RWPE2 (cell line): Measurements from ENCODE around the gene SEPSECS.

Source experiments
- ATAC-seq: fragments of 200-7000 bp; cut with Tn5 transposase; 3 replicates; pipeline ENCODE4 v1.9.1; 2021; ENCODE audit warnings: low read depth
- DNase-seq: peaks from one replicate; pipeline ENCODE4 v3.0.0-alpha.2; 2020; ENCODE audit warnings: low spot score
- H3K27ac ChIP-seq: fragments of 450-650 bp; 2 replicates; pipeline ENCODE4 v1.5.1; 2017; ENCODE audit warnings: mild to moderate bottlenecking; ENCODE audit not compliant: poor library complexity, severe bottlenecking
- H3K27me3 ChIP-seq: fragments of 250-450 bp; sonication (Bioruptor Pico); 2 replicates; pipeline ENCODE4 v1.5.1; 2021; ENCODE audit warnings: mild to moderate bottlenecking, moderate library complexity; ENCODE audit not compliant: insufficient read depth, poor library complexity, severe bottlenecking
- H3K36me3 ChIP-seq: fragments of 250-450 bp; sonication (Bioruptor Pico); 2 replicates; pipeline ENCODE4 v1.5.1; 2020; ENCODE audit warnings: low read depth, mild to moderate bottlenecking, moderate library complexity
- H3K4me1 ChIP-seq: fragments of 250-450 bp; sonication (Bioruptor Pico); 2 replicates; pipeline ENCODE4 v1.5.1; 2021; ENCODE audit warnings: mild to moderate bottlenecking, moderate library complexity; ENCODE audit not compliant: insufficient read depth, poor library complexity, severe bottlenecking
- H3K4me3 ChIP-seq: fragments of 250-450 bp; sonication (Bioruptor Pico); 2 replicates; pipeline ENCODE4 v1.5.1; 2021; ENCODE audit warnings: mild to moderate bottlenecking, moderate library complexity; ENCODE audit not compliant: severe bottlenecking
- H3K9me3 ChIP-seq: fragments of 250-450 bp; sonication (Bioruptor Pico); 2 replicates; pipeline ENCODE4 v1.5.1; 2021; ENCODE audit warnings: mild to moderate bottlenecking, moderate library complexity; ENCODE audit not compliant: severe bottlenecking
- TF ChIP-seq, protein P1 (sequence below): fragments of 450-650 bp; IDR thresholded peaks from one replicate; pipeline ENCODE4 v1.5.1; 2017; ENCODE audit warnings: mild to moderate bottlenecking, moderate library complexity; ENCODE audit not compliant: poor library complexity, severe bottlenecking

Gene SEPSECS

DNA sequence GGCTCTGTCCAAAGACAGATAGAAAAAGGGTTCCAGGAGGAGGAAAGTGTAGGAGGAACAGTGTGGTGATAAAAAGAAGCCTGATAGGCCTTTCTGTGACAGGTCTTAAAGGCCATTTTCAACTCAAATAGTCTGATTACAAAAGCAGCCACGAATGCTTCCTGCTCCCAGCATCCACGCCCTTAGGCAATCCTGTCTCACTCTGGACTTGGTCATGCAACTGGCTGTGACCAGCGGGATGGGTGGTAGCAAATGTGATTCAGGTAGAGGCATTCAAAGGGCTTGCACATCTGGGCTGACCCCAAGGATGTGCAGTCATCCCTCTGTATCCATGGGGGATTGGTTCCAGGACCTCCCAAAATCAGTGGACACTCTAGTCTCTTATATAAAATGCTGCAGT is 14.4 kb upstream of the SEPSECS start:
- TF ChIP-seq, protein P1, sequence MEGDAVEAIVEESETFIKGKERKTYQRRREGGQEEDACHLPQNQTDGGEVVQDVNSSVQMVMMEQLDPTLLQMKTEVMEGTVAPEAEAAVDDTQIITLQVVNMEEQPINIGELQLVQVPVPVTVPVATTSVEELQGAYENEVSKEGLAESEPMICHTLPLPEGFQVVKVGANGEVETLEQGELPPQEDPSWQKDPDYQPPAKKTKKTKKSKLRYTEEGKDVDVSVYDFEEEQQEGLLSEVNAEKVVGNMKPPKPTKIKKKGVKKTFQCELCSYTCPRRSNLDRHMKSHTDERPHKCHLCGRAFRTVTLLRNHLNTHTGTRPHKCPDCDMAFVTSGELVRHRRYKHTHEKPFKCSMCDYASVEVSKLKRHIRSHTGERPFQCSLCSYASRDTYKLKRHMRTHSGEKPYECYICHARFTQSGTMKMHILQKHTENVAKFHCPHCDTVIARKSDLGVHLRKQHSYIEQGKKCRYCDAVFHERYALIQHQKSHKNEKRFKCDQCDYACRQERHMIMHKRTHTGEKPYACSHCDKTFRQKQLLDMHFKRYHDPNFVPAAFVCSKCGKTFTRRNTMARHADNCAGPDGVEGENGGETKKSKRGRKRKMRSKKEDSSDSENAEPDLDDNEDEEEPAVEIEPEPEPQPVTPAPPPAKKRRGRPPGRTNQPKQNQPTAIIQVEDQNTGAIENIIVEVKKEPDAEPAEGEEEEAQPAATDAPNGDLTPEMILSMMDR = no peak
- peak overlapping the region; percentile 94 for H3K27ac ChIP-seq
- H3K36me3 ChIP-seq = no peaks in the 10 kb centered on the region
- H3K9me3 ChIP-seq = no peaks in the 10 kb centered on the region
- DNase-seq (peak; percentile 65), ATAC-seq (peak; percentile 48; the same call in 2 of the 3 replicates)
- peaks cover 25% of the 10 kb centered on the region for H3K4me1 ChIP-seq
- H3K4me3 ChIP-seq = no peak overlapping the region
- no peaks in the 10 kb centered on the region for H3K27me3 ChIP-seq

DNA sequence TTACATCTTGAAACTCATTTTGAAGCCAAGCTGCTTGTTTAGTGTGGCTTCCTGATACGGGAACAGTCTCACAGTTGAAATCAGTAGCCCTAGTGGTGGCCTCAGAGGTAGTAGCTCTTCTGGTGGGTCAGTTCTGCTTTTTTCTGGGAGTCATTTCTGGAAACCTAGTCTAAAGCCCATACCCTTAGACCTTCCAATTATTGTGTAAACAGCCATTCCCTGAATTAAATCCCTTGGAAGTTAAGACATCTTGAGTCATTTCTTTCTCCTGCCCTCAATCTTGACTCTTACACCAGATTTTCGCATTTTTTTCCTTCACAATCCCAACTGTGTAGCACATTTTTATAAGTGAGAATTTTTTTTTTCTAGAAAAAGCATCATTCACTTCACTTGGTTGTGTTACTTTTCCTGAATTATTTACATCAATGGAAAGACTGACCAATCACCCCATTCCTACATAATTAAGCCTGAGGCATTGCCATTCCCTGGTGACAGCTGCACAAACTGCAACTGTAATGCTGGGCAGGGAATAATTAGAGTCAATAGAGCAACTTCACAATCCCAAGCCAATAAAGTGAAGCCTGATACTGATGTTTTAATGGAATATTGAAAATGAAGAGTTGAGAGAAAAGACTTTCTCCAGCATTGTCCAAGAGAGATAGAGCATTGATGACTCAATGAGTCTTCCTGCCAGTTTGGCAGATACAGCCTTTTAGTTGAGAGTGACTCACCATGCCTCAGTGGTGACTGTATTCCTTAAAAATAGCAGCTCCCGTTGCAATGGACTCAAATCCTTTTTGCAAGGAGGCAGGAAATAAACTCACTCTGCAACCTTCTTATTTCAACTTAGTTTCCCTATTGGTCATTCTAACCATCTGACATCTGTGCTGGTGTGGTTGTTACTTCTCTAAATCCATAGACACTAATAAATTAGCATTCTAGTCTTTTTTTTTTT is 13.0 kb upstream of the SEPSECS start:
- H3K27me3 ChIP-seq = no peaks in the 10 kb centered on the region
- no peak overlapping the region for H3K4me3 ChIP-seq
- no peaks in the 10 kb centered on the region for H3K36me3 ChIP-seq
- TF ChIP-seq, protein P1 = no peak
- DNase-seq (peak; percentile 76), ATAC-seq (peak; percentile 95)
- peaks cover 31% of the 10 kb centered on the region for H3K4me1 ChIP-seq
- H3K27ac ChIP-seq = peak overlapping the region; percentile 94
- no peaks in the 10 kb centered on the region for H3K9me3 ChIP-seq

DNA sequence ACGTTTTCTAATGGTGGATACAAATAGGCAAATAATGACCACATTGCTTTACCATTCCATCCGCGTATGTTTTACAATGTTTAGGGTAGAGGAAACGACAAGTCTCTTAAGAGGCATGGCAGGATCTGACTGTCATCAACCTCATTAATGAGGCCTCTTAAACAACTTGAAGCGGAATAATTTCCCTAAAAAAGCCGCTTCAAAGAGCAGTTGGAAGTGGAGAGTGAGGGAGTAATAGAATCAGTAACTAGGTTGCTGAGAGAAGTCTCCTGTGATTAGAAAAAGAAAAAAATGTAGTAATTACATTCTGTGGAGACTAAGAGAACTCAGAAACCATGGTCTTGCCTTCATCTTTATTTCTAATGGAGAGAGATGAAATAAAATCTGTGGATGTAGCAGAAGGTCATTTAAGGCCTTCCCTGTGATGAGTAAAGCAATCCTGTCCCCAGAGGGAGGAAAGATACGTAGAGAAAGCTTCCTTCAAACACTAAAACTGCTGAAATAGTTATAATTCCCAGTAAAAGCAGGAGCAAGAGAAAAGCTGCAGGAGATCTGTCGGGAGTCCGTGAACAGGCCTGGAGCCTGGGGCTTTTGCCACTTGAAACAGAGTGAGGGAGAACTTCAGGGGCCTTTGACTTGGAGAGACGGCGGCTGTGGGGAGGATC is 11.1 kb upstream of the SEPSECS start:
- DNase-seq = no peak
- TF ChIP-seq, protein P1 = no peak
- H3K27me3 ChIP-seq = no peaks in the 10 kb centered on the region
- H3K9me3 ChIP-seq = no peaks in the 10 kb centered on the region
- H3K27ac ChIP-seq = no peak overlapping the region
- H3K4me3 ChIP-seq = no peak overlapping the region
- peaks cover 31% of the 10 kb centered on the region for H3K4me1 ChIP-seq
- ATAC-seq = no peak
- H3K36me3 ChIP-seq = no peaks in the 10 kb centered on the region

DNA sequence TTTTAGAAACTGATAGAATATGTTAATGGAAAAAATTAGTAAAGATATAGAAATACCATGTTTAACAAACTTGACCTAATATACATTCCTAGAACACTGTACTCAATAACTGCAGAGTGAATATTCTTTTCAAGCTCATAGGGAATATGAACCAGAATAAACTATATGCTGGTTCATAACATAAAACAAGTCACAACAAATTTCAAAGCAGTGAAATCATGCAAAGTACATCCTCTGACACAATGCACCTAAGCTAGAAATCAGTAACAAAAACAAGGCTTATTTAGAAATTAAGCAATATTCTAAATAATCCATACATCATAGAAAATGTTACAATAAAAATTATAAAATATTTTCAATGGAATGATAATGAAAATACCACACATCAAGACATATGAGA is 9.2 kb upstream of the SEPSECS start:
- DNase-seq (no peak), ATAC-seq (peak; percentile 33; the same call in 1 of the 3 replicates)
- no peaks in the 10 kb centered on the region for H3K36me3 ChIP-seq
- no peaks in the 10 kb centered on the region for H3K9me3 ChIP-seq
- TF ChIP-seq, protein P1 = no peak
- H3K4me1 ChIP-seq = peaks cover 26% of the 10 kb centered on the region
- H3K4me3 ChIP-seq = no peak overlapping the region
- peak overlapping the region; percentile 31 for H3K27ac ChIP-seq
- H3K27me3 ChIP-seq = no peaks in the 10 kb centered on the region
